Activated CD4-positive, alpha-beta T cell treated with anti-CD3 and anti-CD28 coated beads, Interleukin-2, amount 50 U/mL, for 48 hours (primary cell): ENCODE data around the gene SPATS2L.

Source experiments
- DNase-seq, 2 experiments: peaks; one replicate each; pipeline ENCODE4 v3.0.0-alpha.2; 2020

Gene SPATS2L

GRCh38 chr2:200419325-200419724, 112.8 kb downstream of the SPATS2L start:
- DNase-seq = no peak

- no peak for DNase-seq
Observed at GRCh38 chr2:200421270-200421669, 114.8 kb downstream of the SPATS2L start.

- no peak for DNase-seq
Observed at GRCh38 chr2:200422071-200422470, 115.6 kb downstream of the SPATS2L start.

- no peak for DNase-seq
Observed at GRCh38 chr2:200422532-200423261, 116.2 kb downstream of the SPATS2L start.

GRCh38 chr2:200423541-200423940, 117.0 kb downstream of the SPATS2L start:
- no peak for DNase-seq

- DNase-seq = no peak
Observed at GRCh38 chr2:200425026-200425821, 118.7 kb downstream of the SPATS2L start.

GRCh38 chr2:200426754-200427153, 120.3 kb downstream of the SPATS2L start:
- DNase-seq = no peak

- no peak for DNase-seq
Observed at GRCh38 chr2:200428961-200429665, 122.6 kb downstream of the SPATS2L start.

- no peak for DNase-seq
Observed at GRCh38 chr2:200430017-200430416, 123.5 kb downstream of the SPATS2L start.

- DNase-seq = no peak
Observed at GRCh38 chr2:200431996-200432705, 125.7 kb downstream of the SPATS2L start.

- DNase-seq = no peak
Observed at GRCh38 chr2:200435379-200435778, 128.9 kb downstream of the SPATS2L start.

- DNase-seq = no peak
Observed at GRCh38 chr2:200438251-200438650, 131.8 kb downstream of the SPATS2L start.

- DNase-seq = no peak
Observed at GRCh38 chr2:200438846-200439245, 132.4 kb downstream of the SPATS2L start.

GRCh38 chr2:200439981-200440380, 133.5 kb downstream of the SPATS2L start:
- no peak for DNase-seq

GRCh38 chr2:200442471-200442870, 136.0 kb downstream of the SPATS2L start:
- DNase-seq = no peak

- DNase-seq = no peak
Observed at GRCh38 chr2:200443376-200443775, 136.9 kb downstream of the SPATS2L start.

- DNase-seq = no peak
Observed at GRCh38 chr2:200443916-200444315, 137.4 kb downstream of the SPATS2L start.

- DNase-seq = no peak
Observed at GRCh38 chr2:200444530-200444929, 138.0 kb downstream of the SPATS2L start.

GRCh38 chr2:200445284-200445683, 138.8 kb downstream of the SPATS2L start:
- DNase-seq = no peak

GRCh38 chr2:200446612-200447011, 140.1 kb downstream of the SPATS2L start:
- no peak for DNase-seq

GRCh38 chr2:200447139-200447855, 140.8 kb downstream of the SPATS2L start:
- DNase-seq = no peak

- DNase-seq = no peak
Observed at GRCh38 chr2:200448455-200448854, 142.0 kb downstream of the SPATS2L start.
